AG04450 (cell line): ENCODE measurements around the gene PPP1CA. TPM values are rescaled to one million over a fixed set of nuclear protein-coding genes. Genes with fewer than 3 reads are reported as not detected.

Experiments used
- CTCF ChIA-PET: fragments of 300-600, 350-600 bp; formaldehyde crosslinking; extraction: SDS; loops from one replicate; lab custom pipeline; 2022; ENCODE audit warnings: antibody characterized with exemption, inconsistent platforms; lab: Charles Lee
- POLR2A ChIA-PET: fragments of 350-600 bp; formaldehyde crosslinking; extraction: SDS; loops from one replicate; lab custom pipeline; 2021; ENCODE audit warnings: antibody characterized with exemption, inconsistent platforms; lab: Yijun Ruan, JAX
- DNase-seq: peaks from one replicate; pipeline ENCODE4 v3.0.0-alpha.2; 2011; ENCODE audit warnings: low read depth, low spot score
- H3K27ac ChIP-seq: one replicate; pipeline ENCODE4 v1.5.1; 2012; ENCODE audit warnings: low read depth, low read length, control low read depth
- H3K27me3 ChIP-seq: one replicate; pipeline ENCODE4 v1.6.0; 2012; ENCODE audit warnings: low read length; ENCODE audit not compliant: control insufficient read depth, insufficient read depth
- H3K4me3 ChIP-seq: 2 replicates; pipeline ENCODE4 v1.5.1; 2011; ENCODE audit warnings: mild to moderate bottlenecking, low read depth, low read length, control low read depth
- H3K9me3 ChIP-seq: 2 replicates; pipeline ENCODE4 v1.5.1; 2012; ENCODE audit warnings: low read length; ENCODE audit not compliant: control insufficient read depth, insufficient read depth
- CTCF ChIP-seq: IDR thresholded peaks from 2 replicates; pipeline ENCODE4 v1.5.1; 2011; ENCODE audit warnings: low read depth, low read length, control low read depth, inconsistent platforms
- polyA plus RNA-seq: library from polyadenylated mRNA; depleted of rRNA; stranded (reverse); fragments of >200 nt; gene quantifications from 2 replicates; pipeline ENCODE4 v1.2.3, GENCODE V29; 2011

The PPP1CA gene
- polyA plus RNA-seq, 1 experiment = 116 TPM

- no peaks in the 10 kb centered on the region for H3K9me3 ChIP-seq
- no peak for TF ChIP-seq CTCF
- no peaks in the 10 kb centered on the region for H3K27me3 ChIP-seq
- ChIA-PET CTCF (no interaction called here), POLR2A (interaction anchor here (0.6 kb wide), 1 partner anchor 14 kb away, joined by 5 read pairs; no protein-coding TSS in a partner anchor)
- no peak overlapping the region for H3K4me3 ChIP-seq
- no peak for DNase-seq
- H3K27ac ChIP-seq = no peak overlapping the region
These were observed 22.4 kb upstream of the PPP1CA start for GRCh38 chr11:67423891-67424613.

- Histone ChIP-seq H3K27ac (no peak overlapping the region), H3K27me3 (no peaks in the 10 kb centered on the region), H3K4me3 (no peak overlapping the region), H3K9me3 (no peaks in the 10 kb centered on the region)
- TF ChIP-seq CTCF = no peak
- ChIA-PET POLR2A (no interaction called here), CTCF (no interaction called here)
- no peak for DNase-seq
These were observed 21.8 kb upstream of the PPP1CA start for GRCh38 chr11:67423466-67423865.

DNA sequence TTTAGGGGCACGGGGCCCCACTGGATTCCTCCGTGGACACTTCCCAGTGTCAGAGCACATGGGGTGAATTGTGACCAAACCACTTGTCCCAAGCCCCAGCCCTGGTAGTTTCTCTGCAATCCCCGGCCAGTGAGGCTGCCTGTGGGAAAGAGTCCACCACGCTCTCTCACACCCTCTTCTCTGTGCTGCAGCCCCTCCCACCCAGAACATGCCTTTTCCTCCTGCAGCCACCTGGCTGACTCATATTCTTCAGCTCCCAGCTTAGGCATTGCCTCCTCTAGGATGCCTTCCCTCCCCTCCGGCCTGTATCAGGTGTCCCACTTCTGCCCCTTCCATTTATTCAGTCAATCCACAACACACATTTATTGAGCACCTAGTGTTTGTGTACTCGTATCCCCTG is 21.2 kb upstream of the PPP1CA start:
- H3K27me3 ChIP-seq = no peaks in the 10 kb centered on the region
- ChIA-PET POLR2A (no interaction called here), CTCF (no interaction called here)
- DNase-seq = no peak
- H3K4me3 ChIP-seq = no peak overlapping the region
- H3K9me3 ChIP-seq = no peaks in the 10 kb centered on the region
- no peak overlapping the region for H3K27ac ChIP-seq
- TF ChIP-seq CTCF = no peak

- Histone ChIP-seq H3K4me3 (peak overlapping the region; percentile 18), H3K27me3 (no peaks in the 10 kb centered on the region), H3K27ac (no peak overlapping the region), H3K9me3 (no peaks in the 10 kb centered on the region)
- ChIA-PET CTCF (no interaction called here), POLR2A (interaction anchor here (1.0 to 1.2 kb wide), 2 partner anchors 20 to 30 kb away, joined by 4 to 6 read pairs; partner anchors contain the start of genes PPP1CA and RAD9A)
- no peak for TF ChIP-seq CTCF
- DNase-seq = no peak
These were observed 19.9 kb upstream of the PPP1CA start for GRCh38 chr11:67421430-67422031.
